DND-41 (cell line): ENCODE results near the gene PCGF2.

ENCODE experiments used
- ATAC-seq: fragments of 200-7000 bp; cut with Tn5 transposase; 3 replicates; pipeline ENCODE4 v1.9.1; 2021; ENCODE audit warnings: low read depth; ENCODE audit not compliant: insufficient read depth
- DNase-seq: peaks from one replicate; pipeline ENCODE4 v3.0.0-alpha.2; 2020
- H2AFZ ChIP-seq: 2 replicates; pipeline ENCODE4 v1.6.0; 2012; ENCODE audit warnings: low read depth, low read length
- H3K27ac ChIP-seq: 2 replicates; pipeline ENCODE4 v1.5.1; 2012; ENCODE audit warnings: low read length, inconsistent platforms
- H3K27me3 ChIP-seq: fragments of 200-600 bp; sonication (generic); 2 replicates; pipeline ENCODE4 v1.6.0; 2012; ENCODE audit warnings: low read length, mild to moderate bottlenecking, inconsistent platforms; ENCODE audit not compliant: insufficient read depth, poor library complexity
- H3K36me3 ChIP-seq: 2 replicates; pipeline ENCODE4 v1.5.1; 2012; ENCODE audit warnings: low read length, inconsistent platforms; ENCODE audit not compliant: insufficient read depth
- H3K4me1 ChIP-seq: 2 replicates; pipeline ENCODE4 v1.5.1; 2012; ENCODE audit warnings: mild to moderate bottlenecking, low read length; ENCODE audit not compliant: insufficient read depth
- H3K4me2 ChIP-seq: 2 replicates; pipeline ENCODE4 v1.6.0; 2012; ENCODE audit warnings: mild to moderate bottlenecking, moderate library complexity, low read length, inconsistent platforms; ENCODE audit not compliant: insufficient read depth
- H3K4me3 ChIP-seq, 2 experiments: fragments of 200-600 bp in 1 of 2; shearing (Covaris generic) in 1 of 2; 2 replicates each; pipeline ENCODE4 v1.5.1; 2012 to 2016; ENCODE audit warnings: inconsistent platforms in 2 of 2, low read length in 2 of 2, mild to moderate bottlenecking in 2 of 2, low read depth in 1 of 2, moderate library complexity in 1 of 2
- H3K79me2 ChIP-seq: 2 replicates; pipeline ENCODE4 v1.6.0; 2012; ENCODE audit warnings: low read length, inconsistent platforms; ENCODE audit not compliant: insufficient read depth
- H3K9ac ChIP-seq: 2 replicates; pipeline ENCODE4 v1.6.0; 2012; ENCODE audit warnings: low read depth, mild to moderate bottlenecking, inconsistent platforms, low read length, moderate library complexity
- H3K9me3 ChIP-seq: 2 replicates; pipeline ENCODE4 v1.5.1; 2012; ENCODE audit warnings: low read length, moderate library complexity, mild to moderate bottlenecking, inconsistent platforms; ENCODE audit not compliant: insufficient read depth, severe bottlenecking
- H4K20me1 ChIP-seq: 2 replicates; pipeline ENCODE4 v1.6.0; 2012; ENCODE audit warnings: low read length; ENCODE audit not compliant: insufficient read depth
- EZH2 ChIP-seq: IDR thresholded peaks from 3 replicates; pipeline ENCODE4 v1.6.1; 2012; ENCODE audit warnings: borderline replicate concordance, low read depth, mild to moderate bottlenecking, moderate library complexity, low read length, inconsistent platforms; ENCODE audit not compliant: severe bottlenecking
- TF ChIP-seq, protein P1 (sequence below): IDR thresholded peaks from 2 replicates; pipeline ENCODE4 v1.5.1; 2012; ENCODE audit warnings: borderline replicate concordance, low read length, moderate library complexity, mild to moderate bottlenecking; ENCODE audit not compliant: poor library complexity, severe bottlenecking; ENCODE audit errors: extremely low read depth

PCGF2 gene

DNA sequence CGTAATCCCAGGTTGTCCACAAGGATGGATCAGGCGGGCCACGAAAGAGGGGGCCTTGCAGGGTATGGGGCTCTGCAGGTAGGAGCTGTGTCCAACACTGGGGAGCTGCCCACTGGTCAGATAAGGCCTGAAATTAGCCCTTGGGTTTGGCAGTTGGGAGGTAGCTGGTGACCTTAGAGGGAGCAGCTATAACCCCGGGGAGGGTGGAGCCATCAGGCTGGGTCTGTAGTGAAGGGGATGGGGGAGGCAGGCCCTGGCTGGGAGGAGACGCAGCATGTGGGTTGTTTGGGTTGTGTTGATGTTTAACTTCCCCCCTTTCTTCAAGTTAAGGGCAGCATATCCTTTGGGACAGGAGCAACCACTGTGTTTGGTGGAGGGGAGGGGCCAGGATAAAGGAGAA, 37.2 kb downstream of the PCGF2 start:
- Histone ChIP-seq H3K4me3 (no peak overlapping the region), H3K36me3 (peaks cover 91% of the 10 kb centered on the region), H3K27me3 (no peaks in the 10 kb centered on the region), H4K20me1 (peaks cover 37% of the 10 kb centered on the region), H3K9ac (no peak overlapping the region), H3K4me1 (peaks cover 20% of the 10 kb centered on the region), H2AFZ (no peak overlapping the region), H3K27ac (no peak overlapping the region), H3K4me2 (no peak overlapping the region), H3K79me2 (peaks cover 41% of the 10 kb centered on the region), H3K9me3 (no peaks in the 10 kb centered on the region)
- DNase-seq: no peak
- TF ChIP-seq EZH2: no peak
- TF ChIP-seq, protein P1, sequence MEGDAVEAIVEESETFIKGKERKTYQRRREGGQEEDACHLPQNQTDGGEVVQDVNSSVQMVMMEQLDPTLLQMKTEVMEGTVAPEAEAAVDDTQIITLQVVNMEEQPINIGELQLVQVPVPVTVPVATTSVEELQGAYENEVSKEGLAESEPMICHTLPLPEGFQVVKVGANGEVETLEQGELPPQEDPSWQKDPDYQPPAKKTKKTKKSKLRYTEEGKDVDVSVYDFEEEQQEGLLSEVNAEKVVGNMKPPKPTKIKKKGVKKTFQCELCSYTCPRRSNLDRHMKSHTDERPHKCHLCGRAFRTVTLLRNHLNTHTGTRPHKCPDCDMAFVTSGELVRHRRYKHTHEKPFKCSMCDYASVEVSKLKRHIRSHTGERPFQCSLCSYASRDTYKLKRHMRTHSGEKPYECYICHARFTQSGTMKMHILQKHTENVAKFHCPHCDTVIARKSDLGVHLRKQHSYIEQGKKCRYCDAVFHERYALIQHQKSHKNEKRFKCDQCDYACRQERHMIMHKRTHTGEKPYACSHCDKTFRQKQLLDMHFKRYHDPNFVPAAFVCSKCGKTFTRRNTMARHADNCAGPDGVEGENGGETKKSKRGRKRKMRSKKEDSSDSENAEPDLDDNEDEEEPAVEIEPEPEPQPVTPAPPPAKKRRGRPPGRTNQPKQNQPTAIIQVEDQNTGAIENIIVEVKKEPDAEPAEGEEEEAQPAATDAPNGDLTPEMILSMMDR: no peak
- ATAC-seq: no peak

DNA sequence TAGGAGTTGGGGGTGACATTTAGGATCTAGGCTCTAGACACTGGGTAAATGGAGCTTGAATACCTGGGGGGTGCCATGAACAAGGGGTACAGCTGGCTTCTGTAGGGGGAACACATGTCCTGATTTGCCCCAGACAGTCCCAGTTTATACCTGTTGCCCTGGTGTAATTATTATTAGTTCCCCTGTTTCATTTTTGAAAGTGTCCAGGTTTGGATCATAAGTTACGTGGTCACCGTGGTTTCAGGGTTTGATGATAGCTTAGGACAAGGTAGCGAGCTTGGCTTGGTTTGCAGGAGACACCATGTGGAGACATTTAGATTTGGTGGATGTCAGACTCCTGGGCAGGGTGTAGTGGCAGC, 37.6 kb downstream of the PCGF2 start:
- Histone ChIP-seq H3K27ac (no peak overlapping the region), H3K4me3 (no peak overlapping the region), H3K36me3 (peaks cover 87% of the 10 kb centered on the region), H3K4me1 (peaks cover 22% of the 10 kb centered on the region), H3K27me3 (no peaks in the 10 kb centered on the region), H2AFZ (no peak overlapping the region), H3K4me2 (no peak overlapping the region), H4K20me1 (peaks cover 37% of the 10 kb centered on the region), H3K9me3 (no peaks in the 10 kb centered on the region), H3K9ac (no peak overlapping the region), H3K79me2 (peaks cover 45% of the 10 kb centered on the region)
- no peak for ATAC-seq
- TF ChIP-seq, protein P1: no peak
- TF ChIP-seq EZH2: no peak
- no peak for DNase-seq

DNA sequence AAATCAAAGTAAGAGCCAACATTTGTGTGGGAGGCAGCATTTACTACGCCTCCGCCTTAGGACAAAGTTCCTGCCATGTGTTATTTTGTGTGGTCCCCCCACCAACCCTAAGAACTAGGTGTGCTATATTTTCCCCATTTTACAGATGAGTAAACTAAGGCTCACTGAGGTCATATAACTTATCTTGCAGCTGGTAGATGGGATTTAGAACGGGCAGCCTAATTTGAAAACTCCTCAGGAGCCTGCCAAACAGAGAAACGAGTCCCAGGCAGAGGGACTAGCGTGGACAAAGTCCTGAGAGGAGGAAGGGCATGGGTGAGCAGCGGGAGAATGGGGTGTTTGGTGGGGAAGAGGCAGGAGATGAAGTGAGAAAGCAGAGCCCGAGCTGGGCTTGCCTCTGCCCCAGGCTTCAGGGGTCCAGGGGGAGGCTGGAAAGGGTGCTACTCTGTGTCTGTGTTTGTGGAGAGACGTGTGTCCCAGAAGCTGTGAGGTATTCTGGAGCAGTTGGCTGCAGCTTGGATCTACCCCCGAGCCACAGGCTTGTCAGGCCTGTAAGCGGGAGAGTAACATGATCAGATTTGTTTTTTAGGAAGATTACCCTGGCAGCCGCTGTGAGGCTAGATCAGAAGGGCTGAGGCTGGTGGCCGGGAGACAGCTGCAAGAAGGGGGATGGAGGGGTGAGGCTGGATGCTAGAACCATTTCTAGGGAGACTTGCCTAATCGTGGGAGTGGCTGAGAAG, 38.1 kb downstream of the PCGF2 start:
- H3K27ac ChIP-seq: 0 out of 2 replicates have a peak overlapping the region, but pooled peaks have one; percentile 30
- peaks cover 22% of the 10 kb centered on the region for H3K4me1 ChIP-seq
- H4K20me1 ChIP-seq: peaks cover 37% of the 10 kb centered on the region
- peaks cover 82% of the 10 kb centered on the region for H3K36me3 ChIP-seq
- no peak overlapping the region for H3K9ac ChIP-seq
- no peak for TF ChIP-seq EZH2
- TF ChIP-seq, protein P1: no peak
- H3K4me2 ChIP-seq: no peak overlapping the region
- H3K4me3 ChIP-seq: no peak overlapping the region
- H3K27me3 ChIP-seq: no peaks in the 10 kb centered on the region
- H3K79me2 ChIP-seq: peaks cover 50% of the 10 kb centered on the region
- H2AFZ ChIP-seq: no peak overlapping the region
- no peaks in the 10 kb centered on the region for H3K9me3 ChIP-seq
- ATAC-seq (no peak), DNase-seq (no peak)
